AG04450 (cell line): ENCODE data around the gene CCNDBP1. TPM values are rescaled to one million over a fixed set of nuclear protein-coding genes. Genes with fewer than 3 reads are reported as not detected.

Experiments
- CTCF ChIA-PET: fragments of 300-600, 350-600 bp; formaldehyde crosslinking; extraction: SDS; loops from one replicate; lab custom pipeline; 2022; ENCODE audit warnings: antibody characterized with exemption, inconsistent platforms; lab: Charles Lee
- POLR2A ChIA-PET: fragments of 350-600 bp; formaldehyde crosslinking; extraction: SDS; loops from one replicate; lab custom pipeline; 2021; ENCODE audit warnings: antibody characterized with exemption, inconsistent platforms; lab: Yijun Ruan, JAX
- DNase-seq: peaks from one replicate; pipeline ENCODE4 v3.0.0-alpha.2; 2011; ENCODE audit warnings: low read depth, low spot score
- H3K27ac ChIP-seq: one replicate; pipeline ENCODE4 v1.5.1; 2012; ENCODE audit warnings: low read depth, low read length, control low read depth
- H3K27me3 ChIP-seq: one replicate; pipeline ENCODE4 v1.6.0; 2012; ENCODE audit warnings: low read length; ENCODE audit not compliant: control insufficient read depth, insufficient read depth
- H3K4me3 ChIP-seq: 2 replicates; pipeline ENCODE4 v1.5.1; 2011; ENCODE audit warnings: mild to moderate bottlenecking, low read depth, low read length, control low read depth
- H3K9me3 ChIP-seq: 2 replicates; pipeline ENCODE4 v1.5.1; 2012; ENCODE audit warnings: low read length; ENCODE audit not compliant: control insufficient read depth, insufficient read depth
- polyA plus RNA-seq: library from polyadenylated mRNA; depleted of rRNA; stranded (reverse); fragments of >200 nt; gene quantifications from 2 replicates; pipeline ENCODE4 v1.2.3, GENCODE V29; 2011
- TF ChIP-seq, protein P1 (sequence below): IDR thresholded peaks from 2 replicates; pipeline ENCODE4 v1.5.1; 2011; ENCODE audit warnings: low read depth, low read length, control low read depth, inconsistent platforms

The CCNDBP1 gene
- polyA plus RNA-seq, 1 experiment = 54.2 TPM

DNA sequence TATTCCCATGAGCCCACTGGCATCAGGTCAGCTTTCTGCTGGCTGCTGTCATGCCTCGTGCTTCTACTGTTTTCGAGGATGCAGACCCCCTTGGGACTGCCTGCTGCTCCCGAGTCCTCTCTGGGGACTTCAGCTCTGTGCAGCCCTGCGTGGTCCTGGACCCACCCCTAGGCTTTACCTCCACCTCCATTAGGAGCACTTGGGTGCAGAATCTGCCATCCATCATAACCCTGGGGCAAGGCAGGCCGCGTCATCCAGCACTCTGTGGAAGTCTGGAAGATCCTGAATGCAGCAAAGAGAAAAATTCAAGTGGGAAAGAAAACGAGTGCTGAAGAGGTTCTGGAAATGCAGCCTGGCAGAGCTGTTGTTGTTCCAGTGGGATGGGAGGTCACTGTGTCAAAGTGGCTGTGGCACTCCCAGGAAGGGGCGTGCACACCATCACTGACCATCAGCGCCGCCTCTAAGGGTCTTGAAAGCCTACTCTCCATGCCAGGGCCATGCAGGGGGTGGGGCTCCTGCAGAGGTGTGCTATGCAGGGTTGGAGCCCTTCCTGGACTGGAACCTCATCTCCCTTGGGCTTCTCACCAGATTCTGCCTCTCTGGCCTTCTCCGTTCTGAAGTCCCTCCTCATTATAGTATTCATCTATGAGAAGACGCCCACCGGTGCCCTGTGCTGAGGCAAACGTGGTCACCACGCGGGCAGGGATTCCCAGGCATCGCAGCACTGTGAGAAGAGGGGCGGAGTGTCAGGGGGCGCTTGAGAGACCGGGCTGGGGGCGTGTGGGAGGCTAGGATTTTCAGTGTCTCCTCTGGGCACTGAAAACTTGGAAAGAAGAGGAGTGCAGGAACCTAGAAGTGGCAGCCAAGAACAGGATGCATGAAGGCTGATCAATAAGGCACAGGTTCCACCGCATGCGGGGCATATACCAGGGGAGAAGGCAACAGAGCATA, 23.1 kb downstream of the CCNDBP1 start:
- no peak for DNase-seq
- ChIA-PET POLR2A (no interaction called here), CTCF (interaction anchor here (1.1 to 1.7 kb wide), 2 partner anchors 77 kb away, joined by 6 read pairs; no protein-coding TSS in a partner anchor)
- Histone ChIP-seq H3K9me3 (no peaks in the 10 kb centered on the region), H3K4me3 (no peak overlapping the region), H3K27ac (no peak overlapping the region), H3K27me3 (peaks cover 55% of the 10 kb centered on the region)
- TF ChIP-seq, protein P1, sequence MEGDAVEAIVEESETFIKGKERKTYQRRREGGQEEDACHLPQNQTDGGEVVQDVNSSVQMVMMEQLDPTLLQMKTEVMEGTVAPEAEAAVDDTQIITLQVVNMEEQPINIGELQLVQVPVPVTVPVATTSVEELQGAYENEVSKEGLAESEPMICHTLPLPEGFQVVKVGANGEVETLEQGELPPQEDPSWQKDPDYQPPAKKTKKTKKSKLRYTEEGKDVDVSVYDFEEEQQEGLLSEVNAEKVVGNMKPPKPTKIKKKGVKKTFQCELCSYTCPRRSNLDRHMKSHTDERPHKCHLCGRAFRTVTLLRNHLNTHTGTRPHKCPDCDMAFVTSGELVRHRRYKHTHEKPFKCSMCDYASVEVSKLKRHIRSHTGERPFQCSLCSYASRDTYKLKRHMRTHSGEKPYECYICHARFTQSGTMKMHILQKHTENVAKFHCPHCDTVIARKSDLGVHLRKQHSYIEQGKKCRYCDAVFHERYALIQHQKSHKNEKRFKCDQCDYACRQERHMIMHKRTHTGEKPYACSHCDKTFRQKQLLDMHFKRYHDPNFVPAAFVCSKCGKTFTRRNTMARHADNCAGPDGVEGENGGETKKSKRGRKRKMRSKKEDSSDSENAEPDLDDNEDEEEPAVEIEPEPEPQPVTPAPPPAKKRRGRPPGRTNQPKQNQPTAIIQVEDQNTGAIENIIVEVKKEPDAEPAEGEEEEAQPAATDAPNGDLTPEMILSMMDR = no peak

DNA sequence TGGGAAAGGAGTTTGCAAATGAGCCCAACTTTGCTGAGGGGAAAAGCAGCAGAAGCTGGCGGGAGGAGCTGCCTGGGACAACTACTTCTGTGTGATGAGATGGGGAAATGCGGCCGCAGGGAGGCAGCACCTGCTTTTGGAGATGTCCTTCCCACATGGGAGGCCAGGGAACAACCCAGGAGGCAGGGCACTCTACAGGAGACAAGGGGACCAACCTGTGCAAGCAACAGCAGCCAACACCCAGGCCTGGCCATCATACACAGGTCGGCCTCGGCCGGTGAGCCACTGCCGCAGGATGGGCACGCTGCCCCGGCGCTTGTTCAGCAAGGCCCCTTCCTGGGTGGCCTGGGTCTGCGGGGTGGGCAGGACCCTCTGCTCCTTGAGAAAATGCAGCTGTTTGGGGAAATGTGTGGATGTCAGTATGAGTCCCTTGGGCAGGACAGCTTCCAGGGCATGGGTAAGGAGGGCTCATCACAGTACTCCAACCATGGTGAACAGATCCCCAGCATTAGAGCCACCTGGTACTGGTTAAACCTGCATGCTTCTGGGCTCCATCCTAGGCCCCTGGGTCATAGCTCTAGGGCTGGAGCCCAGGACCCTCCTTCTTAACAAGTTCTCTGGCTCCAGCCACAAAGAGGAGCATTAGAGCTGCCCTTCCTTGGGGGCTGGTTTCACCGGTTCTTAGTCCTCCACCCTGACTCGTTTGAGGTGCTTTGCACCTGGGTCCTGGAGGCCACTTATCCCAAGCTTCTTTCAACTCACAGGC, 24.0 kb downstream of the CCNDBP1 start:
- ChIA-PET CTCF (interaction anchor here (1.7 kb wide), 1 partner anchor 76 kb away, joined by 6 read pairs; no protein-coding TSS in a partner anchor), POLR2A (no interaction called here)
- TF ChIP-seq, protein P1 = no peak
- H3K27me3 ChIP-seq = peaks cover 62% of the 10 kb centered on the region
- H3K27ac ChIP-seq = no peak overlapping the region
- no peak overlapping the region for H3K4me3 ChIP-seq
- H3K9me3 ChIP-seq = no peaks in the 10 kb centered on the region
- no peak for DNase-seq

DNA sequence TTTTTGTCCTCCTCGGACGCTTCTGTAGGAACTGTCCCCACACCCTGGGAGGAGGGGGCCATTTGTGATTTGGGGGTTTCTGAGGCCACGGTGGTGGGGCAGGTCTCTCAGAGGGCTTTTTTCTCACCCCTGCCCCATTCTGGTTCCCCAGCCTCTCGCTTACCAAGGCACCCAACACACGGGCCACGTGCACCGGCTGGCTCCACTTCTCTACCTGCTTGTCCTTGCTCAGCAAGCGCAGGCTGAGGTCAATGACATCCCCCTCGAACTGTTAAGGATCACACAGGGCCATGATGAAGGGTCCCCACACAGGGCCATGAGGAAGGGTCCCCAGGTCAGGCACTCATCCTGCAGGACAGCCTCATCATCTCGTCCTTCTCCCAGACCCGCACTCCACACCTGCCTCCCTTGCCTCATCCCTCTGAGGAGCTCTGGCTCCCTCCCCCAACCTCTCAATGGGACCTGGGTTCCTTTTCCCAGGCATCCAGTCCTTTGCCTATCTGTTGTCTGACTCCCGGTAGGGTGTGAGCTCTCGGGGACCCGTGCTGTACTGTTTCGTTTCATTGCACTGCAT, 25.1 kb downstream of the CCNDBP1 start:
- Histone ChIP-seq H3K4me3 (no peak overlapping the region), H3K27ac (no peak overlapping the region), H3K9me3 (no peaks in the 10 kb centered on the region), H3K27me3 (peaks cover 63% of the 10 kb centered on the region)
- no peak for DNase-seq
- TF ChIP-seq, protein P1 = no peak
- ChIA-PET POLR2A (no interaction called here), CTCF (interaction anchor here (0.5 to 2.0 kb wide), 3 partner anchors 10 to 75 kb away, joined by 5 to 8 read pairs (median 6); no protein-coding TSS in a partner anchor)

DNA sequence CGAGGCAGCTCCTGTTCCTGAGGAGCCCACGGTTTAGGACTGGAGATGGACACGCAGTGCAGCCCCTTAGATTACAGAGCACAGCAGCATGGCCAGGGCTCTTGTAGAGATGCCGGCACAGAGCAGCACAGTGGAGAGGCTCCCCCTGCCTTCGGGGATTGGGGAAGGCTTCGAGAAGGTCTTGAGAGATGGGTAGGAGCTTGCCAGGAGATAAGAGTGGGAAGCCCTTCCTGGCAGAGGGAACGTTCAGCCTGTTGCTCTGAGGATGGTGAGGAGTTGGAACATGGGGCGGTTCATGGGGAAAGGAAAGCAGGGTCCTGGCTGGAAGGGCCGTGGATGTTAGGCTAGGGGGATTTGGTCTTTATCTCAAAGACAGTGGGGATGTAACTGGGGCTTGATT, 25.6 kb downstream of the CCNDBP1 start:
- CTCF ChIA-PET = interaction anchor here (0.5 to 2.0 kb wide), 2 partner anchors 9 to 15 kb away, joined by 5 to 8 read pairs; no protein-coding TSS in a partner anchor
- TF ChIP-seq, protein P1 = no peak
- no peak for DNase-seq
- Histone ChIP-seq H3K27me3 (peaks cover 62% of the 10 kb centered on the region), H3K27ac (no peak overlapping the region), H3K4me3 (no peak overlapping the region), H3K9me3 (no peaks in the 10 kb centered on the region)
- POLR2A ChIA-PET = no interaction called here
